GM12873 (cell line): ENCODE measurements around the gene TOM1L2.

ENCODE experiments used
- TF ChIP-seq, protein P1 (sequence below): IDR thresholded peaks from 2 replicates; pipeline ENCODE4 v1.5.1; 2012; ENCODE audit warnings: low read depth, mild to moderate bottlenecking, moderate library complexity, low read length, control low read depth; ENCODE audit not compliant: insufficient read depth; ENCODE audit errors: missing control alignments

The TOM1L2 gene

DNA sequence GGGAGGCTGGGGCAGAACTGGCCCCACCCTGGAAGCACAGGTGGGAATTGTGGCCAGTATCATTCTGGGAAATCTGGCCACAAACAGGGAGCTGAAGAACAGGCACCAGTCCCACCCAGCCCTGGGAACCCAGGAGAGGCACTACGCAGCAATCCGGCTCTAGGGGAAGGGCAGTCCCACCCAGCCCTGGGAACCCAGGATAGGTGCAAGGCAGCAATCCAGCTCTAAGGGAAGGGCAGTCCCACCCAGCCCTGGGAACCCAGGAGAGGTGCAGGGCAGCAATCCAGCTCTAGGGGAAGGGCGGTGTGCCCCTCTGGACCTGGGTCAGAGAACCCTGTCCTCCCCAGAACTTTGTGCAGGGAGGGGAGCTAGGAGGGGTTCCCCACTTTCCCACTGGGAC, 7.6 kb upstream of the TOM1L2 start:
- TF ChIP-seq, protein P1, sequence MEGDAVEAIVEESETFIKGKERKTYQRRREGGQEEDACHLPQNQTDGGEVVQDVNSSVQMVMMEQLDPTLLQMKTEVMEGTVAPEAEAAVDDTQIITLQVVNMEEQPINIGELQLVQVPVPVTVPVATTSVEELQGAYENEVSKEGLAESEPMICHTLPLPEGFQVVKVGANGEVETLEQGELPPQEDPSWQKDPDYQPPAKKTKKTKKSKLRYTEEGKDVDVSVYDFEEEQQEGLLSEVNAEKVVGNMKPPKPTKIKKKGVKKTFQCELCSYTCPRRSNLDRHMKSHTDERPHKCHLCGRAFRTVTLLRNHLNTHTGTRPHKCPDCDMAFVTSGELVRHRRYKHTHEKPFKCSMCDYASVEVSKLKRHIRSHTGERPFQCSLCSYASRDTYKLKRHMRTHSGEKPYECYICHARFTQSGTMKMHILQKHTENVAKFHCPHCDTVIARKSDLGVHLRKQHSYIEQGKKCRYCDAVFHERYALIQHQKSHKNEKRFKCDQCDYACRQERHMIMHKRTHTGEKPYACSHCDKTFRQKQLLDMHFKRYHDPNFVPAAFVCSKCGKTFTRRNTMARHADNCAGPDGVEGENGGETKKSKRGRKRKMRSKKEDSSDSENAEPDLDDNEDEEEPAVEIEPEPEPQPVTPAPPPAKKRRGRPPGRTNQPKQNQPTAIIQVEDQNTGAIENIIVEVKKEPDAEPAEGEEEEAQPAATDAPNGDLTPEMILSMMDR, result no peak

DNA sequence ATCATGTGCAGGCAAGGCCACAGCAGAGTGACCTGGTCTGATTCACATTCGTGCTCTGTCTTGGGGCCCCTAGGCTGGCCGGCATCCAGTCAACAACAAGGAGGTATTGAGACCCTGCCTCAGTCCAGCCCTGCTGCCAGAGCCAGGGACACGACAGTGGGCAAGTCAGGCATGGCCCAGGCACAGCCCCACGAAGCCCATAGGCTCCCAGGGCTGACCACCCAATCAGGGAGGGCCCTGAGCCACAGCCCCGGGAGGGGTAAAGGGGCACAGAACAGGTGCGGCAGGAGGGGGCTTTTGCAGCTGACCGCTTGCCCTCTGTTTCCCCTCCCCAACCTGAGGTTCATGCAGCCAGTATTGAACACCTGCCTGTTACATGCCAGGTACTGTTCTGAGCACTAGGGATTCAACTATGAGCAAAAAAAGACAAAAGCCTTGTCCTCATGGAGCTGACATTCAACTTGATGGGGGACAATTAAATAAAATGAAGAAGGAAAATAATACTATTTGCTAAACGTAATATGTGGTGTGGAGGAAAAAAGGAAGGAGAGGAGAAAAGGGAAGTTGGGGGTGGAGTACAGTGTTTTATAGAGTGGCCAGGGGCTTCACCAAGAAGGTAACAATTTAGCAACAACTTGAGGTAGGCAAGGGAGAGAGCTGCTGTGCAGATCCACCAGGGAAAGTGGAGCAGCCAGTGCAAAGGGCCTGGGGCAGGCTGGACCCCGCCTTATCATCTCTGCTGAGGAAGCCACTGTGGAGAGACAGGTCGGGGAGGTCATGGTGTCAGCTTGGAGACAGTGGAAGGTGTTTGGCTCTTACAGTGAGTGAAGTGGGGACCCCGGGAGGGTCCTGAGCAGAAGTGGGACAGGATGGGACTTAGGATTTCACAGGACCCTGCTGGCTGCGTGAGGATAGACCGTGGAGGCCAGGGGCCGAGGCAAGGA, 6.6 kb upstream of the TOM1L2 start:
- TF ChIP-seq, protein P1, result no peak

DNA sequence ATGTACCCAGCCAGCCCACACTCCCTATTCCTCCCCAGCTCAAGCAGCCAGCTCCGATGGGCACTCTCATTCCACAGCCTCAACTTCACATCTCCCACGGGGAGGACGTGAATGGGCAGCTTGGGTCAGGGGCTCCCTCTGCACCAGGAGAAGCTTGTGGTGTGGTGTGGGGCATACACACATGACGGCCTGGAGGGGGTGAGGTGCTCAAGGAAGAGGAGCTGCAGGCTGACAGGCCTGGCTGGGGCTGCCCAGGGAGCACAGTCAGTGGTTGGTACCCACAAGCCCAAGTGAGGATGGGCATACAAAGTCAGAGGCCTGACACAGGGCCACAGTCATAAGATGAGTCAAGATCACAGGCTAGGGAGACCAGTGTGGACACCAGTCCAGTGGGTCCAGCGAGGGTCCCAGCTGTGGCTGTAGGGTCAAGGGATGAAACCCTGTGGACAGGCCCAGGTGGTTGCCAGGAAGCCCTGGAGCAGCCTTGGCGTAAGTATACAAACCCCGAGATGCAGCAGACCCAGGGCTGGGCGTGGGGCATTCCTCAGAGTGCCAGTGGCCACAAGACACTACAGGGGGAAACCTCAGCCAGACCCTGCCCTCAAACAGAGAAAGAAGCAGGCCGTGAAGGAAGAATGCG, 4.9 kb upstream of the TOM1L2 start:
- TF ChIP-seq, protein P1, result no peak

DNA sequence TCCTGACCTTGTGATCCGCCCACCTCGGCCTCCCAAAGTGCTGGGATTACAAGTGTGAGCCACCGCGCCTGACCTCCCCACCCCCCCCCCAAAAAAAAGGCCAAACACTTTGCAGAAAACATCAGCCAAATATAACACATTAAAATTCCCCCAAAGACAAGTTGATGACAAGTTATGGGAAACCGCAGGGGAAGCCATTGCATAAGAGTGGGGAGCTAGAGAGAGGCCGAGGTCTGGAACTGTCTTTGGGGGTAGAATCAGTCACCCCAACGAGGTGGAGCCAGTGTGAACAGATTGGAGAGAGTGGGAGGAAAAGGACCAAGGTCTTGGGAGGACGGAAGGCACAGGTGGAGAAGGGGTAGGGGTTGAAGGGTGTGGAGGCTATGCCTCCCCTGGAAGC, 3.2 kb upstream of the TOM1L2 start:
- TF ChIP-seq, protein P1, result no peak

DNA sequence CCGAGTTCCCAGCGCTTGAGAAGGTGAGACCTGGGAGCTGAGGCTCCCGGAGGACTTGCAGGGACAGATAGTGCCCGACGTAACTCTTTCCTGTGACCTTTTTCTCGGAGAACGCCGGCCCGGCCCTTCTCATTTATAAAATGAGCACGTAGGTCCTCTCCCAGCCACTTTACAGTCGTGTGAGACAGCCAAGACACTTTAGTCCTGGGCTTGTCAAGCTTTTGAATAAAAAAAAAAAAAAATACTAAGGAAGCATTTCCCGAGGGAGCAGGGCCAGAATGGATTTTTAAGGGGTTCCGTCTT, 703 bp upstream of the TOM1L2 start:
- TF ChIP-seq, protein P1, result no peak

DNA sequence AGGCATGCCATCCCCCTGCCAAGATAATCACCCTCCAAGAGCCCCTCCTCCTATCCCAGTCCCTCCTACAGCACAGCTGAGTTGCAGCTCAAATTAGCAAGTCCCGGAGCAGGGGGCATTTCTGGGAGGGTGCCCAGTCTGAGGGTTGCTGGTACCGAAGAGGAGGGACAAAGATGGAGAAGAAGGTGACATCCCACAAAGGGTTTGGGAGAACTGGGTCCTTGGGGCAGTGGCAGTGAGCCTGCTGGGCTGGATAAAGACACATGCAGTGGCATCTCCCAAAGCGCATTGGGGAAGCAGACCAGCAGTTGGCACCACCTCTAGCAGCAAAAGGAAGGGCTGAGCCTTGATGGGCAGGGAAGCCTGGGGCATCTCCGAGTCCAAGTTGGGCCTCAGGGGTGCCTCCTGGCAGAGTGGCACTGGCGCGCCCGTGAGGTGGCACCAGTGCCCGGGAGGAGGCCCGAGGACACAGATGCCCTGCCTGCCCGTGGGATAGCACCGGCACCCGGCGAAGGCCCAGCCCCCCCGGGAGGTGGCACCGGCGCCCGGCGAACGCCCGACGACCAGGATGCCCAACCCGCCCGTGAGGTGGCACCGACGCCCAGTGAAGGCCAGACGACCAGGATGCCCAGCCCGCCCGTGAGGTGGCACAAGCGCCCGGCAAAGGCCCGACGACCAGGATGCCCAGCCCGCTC, 622 bp downstream of the TOM1L2 start:
- TF ChIP-seq, protein P1, result no peak

DNA sequence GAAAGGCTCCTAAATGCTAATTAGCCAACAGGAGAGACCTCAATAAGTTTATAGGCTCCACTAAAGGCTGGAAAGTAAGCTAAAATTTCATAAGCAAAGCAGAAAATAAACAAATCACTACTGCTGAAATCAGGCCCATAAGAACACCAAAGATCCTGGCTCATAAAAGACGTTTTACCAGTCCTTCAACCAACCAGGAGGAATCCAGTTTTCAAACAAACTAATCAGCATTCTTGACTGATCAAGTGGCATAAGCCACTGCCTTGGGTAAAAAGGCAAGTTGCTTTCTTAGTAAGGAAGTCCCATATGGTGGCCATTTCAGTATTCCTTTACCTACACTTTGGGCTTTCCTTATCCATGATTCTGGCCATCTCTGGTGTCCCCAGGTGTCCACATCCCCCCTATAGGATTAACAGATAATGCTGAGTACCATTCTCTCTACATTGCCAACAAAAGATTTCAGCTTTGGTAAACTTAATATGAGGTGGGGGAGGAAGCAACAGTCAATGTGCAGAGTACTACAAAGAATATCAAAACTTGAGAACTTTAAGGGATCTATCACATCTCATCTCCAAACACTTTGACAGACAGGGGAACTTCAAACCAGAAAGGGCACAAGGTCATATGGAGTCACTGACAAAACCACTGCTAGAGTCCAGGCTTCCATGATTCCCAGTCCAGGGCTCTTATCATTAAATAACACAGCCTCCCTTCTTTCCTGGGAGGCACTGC, 1.3 kb downstream of the TOM1L2 start:
- TF ChIP-seq, protein P1, result no peak
